Stimulated activated CD8-positive, alpha-beta memory T cell treated with anti-CD3 and anti-CD28 coated beads, Interleukin-7, amount 100 ng/mL, for 4 hours (primary cell): ENCODE results near the gene WDR70.
"Not testable (repeated sequence)": the region's sequence is repeated elsewhere in the genome, so short reads cannot be mapped to it uniquely, and the experiment has no call there.

Source experiments
- DNase-seq, 2 donors: peaks; one replicate each; pipeline ENCODE4 v3.0.0-alpha.2; 2020; ENCODE audit warnings: low read depth in 2 of 2

WDR70 gene

GRCh38 chr5:37767961-37768360 is 388.8 kb downstream of the WDR70 start:
- DNase-seq = no peak

GRCh38 chr5:37768371-37768770 is 389.3 kb downstream of the WDR70 start:
- DNase-seq = no peak

- no peak for DNase-seq
These were observed 390.0 kb downstream of the WDR70 start for GRCh38 chr5:37769108-37769507.

- DNase-seq = no peak
These were observed 390.7 kb downstream of the WDR70 start for GRCh38 chr5:37769840-37770239.

- no peak for DNase-seq
These were observed 391.7 kb downstream of the WDR70 start for GRCh38 chr5:37770786-37771185.

- DNase-seq = no peak
These were observed 392.1 kb downstream of the WDR70 start for GRCh38 chr5:37771203-37771611.

GRCh38 chr5:37771731-37772130 is 392.6 kb downstream of the WDR70 start:
- DNase-seq = no peak

GRCh38 chr5:37772255-37772654 is 393.1 kb downstream of the WDR70 start:
- no peak for DNase-seq

GRCh38 chr5:37773809-37774208 is 394.7 kb downstream of the WDR70 start:
- no peak for DNase-seq

GRCh38 chr5:37774912-37775483 is 395.9 kb downstream of the WDR70 start:
- DNase-seq = no peak

- DNase-seq = no peak
These were observed 397.7 kb downstream of the WDR70 start for GRCh38 chr5:37776826-37777225.

- DNase-seq = no peak
These were observed 398.5 kb downstream of the WDR70 start for GRCh38 chr5:37777432-37778130.

- not testable (repeated sequence) for DNase-seq
These were observed 402.3 kb downstream of the WDR70 start for GRCh38 chr5:37781409-37781808.

- no peak for DNase-seq
These were observed 407.3 kb downstream of the WDR70 start for GRCh38 chr5:37786416-37786815.

- DNase-seq = no peak
These were observed 407.9 kb downstream of the WDR70 start for GRCh38 chr5:37786862-37787519.

- no peak for DNase-seq
These were observed 408.6 kb downstream of the WDR70 start for GRCh38 chr5:37787742-37788141.

GRCh38 chr5:37789991-37790390 is 410.9 kb downstream of the WDR70 start:
- DNase-seq = no peak

- no peak for DNase-seq
These were observed 412.2 kb downstream of the WDR70 start for GRCh38 chr5:37791321-37791720.

GRCh38 chr5:37792975-37793631 is 414.0 kb downstream of the WDR70 start:
- no peak for DNase-seq

GRCh38 chr5:37795292-37795691 is 416.2 kb downstream of the WDR70 start:
- DNase-seq = not testable (repeated sequence)

- not testable (repeated sequence) for DNase-seq
These were observed 417.3 kb downstream of the WDR70 start for GRCh38 chr5:37796435-37796834.

GRCh38 chr5:37799865-37800421 is 420.8 kb downstream of the WDR70 start:
- DNase-seq = no peak
